ENCODE data around the gene UBE2I.

DNA sequence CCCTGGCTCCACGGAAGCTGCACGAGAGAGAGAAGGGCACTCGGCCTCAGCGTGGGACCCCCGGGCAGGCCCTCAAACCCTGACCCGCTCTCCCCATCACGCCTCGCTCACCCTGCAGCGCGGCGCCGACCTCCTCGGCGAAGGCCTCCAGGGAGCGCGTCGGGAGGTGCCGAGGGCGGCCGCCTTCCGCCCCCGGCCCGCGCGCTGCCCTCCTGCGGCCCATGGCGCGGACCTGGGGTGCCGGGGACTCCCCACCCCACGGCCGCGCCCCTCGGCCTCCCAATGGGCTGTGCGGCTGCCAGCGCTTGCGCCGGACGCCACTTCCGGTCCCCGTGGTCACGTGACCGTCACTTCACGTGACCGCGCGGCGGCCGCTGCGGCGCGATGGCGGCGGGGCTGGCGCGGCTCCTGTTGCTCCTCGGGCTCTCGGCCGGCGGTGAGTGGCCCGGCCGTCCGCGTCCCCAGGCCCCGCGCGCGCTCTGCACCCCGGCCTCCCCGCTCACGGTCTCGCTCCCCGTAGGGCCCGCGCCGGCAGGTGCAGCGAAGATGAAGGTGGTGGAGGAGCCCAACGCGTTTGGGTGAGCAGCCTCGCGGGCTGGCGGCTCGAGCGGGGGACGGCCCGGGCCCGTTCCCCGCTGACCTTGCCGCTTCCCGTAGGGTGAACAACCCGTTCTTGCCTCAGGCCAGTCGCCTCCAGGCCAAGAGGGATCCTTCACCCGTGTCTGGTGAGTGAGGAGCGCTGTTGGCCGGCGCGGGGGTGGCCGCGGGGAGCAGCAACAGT, 42.3 kb downstream of the UBE2I start, which contains the start of the genes GNPTG and TSR3:
- TF ChIP-seq CTCF (tag by site-specific recombination; IDR thresholded peaks at IDR 0.05) (no peak), ZNF623 (tag by site-specific recombination; IDR thresholded peaks at IDR 0.05) (no peak), PATZ1 (tag by site-specific recombination; IDR thresholded peaks at IDR 0.05) (no peak; the same call in 1 of the 2 replicates), SP2 (tag by site-specific recombination; IDR thresholded peaks at IDR 0.05) (peak; percentile 51), ZNF37A (tag by site-specific recombination; IDR thresholded peaks at IDR 0.05) (no peak), ZNF654 (tag by site-specific recombination; IDR thresholded peaks at IDR 0.05; ENCODE audit: low read depth) (no peak), ZNF404 (tag by site-specific recombination; IDR thresholded peaks at IDR 0.05) (no peak), ZNF324 (tag by site-specific recombination; IDR thresholded peaks at IDR 0.05) (no peak)

Measured in HEK293 (cell line).